Myocyte (in vitro differentiated cells): Measurements from ENCODE around the gene EPX. TPM values are rescaled to one million over a fixed set of nuclear protein-coding genes. Genes with fewer than 3 reads are reported as not detected.

ENCODE experiments used
- DNase-seq: peaks from one replicate; pipeline ENCODE4 v3.0.0-alpha.2; 2012; ENCODE audit warnings: low read depth
- total RNA-seq: library from RNA; depleted of rRNA; stranded (reverse); fragments of >200 nt; gene quantifications from 2 replicates; pipeline ENCODE4 v1.2.3, GENCODE V29; 2014

The EPX gene
- total RNA-seq, 1 donor from 2014 or later = not detected

DNA sequence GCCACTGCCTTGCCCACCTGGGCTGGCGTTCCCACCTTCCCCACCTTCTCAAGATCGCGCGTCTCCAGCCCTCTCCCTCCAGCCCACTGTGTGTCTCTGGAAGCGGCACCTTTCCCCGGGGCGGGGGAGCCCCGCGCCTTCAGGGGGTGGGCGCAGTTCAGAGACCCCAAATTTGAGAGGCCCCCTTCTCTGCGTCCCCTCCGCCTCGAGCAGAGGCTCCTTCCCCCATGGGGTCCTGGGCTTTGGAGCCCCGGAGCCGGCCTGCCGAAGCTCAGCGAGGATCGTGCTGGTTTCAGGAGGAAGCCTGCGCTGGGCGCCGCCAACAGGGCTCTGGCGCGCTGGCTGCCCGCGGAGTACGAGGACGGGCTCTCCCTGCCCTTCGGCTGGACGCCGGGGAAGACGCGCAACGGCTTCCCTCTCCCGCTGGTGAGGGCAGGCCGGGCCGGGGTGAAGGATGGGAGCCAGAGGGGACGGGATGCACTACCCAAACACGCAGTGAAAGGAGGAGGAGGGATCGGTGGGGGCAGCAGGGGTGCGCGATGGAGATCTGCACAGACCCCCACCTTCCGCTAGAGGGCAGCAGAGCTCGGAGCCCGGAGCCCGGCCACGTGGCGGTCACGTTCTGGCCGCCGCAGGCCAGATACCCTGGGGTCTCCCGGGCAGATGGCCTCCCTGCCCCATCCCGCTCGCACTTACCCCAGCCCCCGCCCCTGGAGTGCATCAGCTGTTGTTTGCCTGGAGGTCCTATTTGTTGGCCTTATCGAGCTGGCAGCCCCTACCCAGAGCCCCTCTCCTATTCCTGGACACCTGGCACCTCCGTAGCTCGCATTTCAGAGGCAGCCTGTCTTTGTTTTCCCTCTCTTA is 57.0 kb downstream of the EPX start:
- peak; percentile 60 for DNase-seq

DNA sequence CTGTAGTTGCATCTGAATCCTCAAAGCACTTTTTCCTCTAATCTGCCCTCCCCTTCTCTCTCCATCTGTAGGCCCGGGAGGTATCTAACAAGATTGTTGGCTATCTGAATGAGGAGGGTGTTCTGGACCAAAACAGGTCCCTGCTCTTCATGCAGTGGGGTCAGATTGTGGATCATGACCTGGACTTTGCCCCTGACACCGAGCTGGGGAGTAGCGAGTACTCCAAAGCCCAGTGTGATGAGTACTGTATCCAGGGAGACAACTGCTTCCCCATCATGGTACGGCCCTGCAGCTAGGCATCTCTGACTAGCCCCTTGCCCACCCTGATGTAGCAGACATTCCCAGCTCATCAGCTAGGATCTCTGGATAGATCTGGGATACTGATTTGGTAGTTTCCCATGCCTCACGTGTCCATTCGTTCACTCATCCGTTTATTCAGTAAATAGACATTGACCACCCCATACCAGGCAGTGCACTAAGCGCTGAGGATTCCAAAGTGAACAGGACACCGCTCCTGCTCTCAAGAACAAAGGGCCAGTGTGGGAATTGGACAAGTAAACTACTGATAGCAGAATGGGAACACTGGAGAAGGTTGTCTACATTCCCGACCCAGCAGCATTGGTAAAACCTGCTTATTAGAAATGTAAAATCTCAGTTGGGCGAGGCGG is 58.0 kb downstream of the EPX start:
- DNase-seq = no peak

GRCh38 chr17:58252141-58252540 is 59.6 kb downstream of the EPX start:
- DNase-seq = no peak

DNA sequence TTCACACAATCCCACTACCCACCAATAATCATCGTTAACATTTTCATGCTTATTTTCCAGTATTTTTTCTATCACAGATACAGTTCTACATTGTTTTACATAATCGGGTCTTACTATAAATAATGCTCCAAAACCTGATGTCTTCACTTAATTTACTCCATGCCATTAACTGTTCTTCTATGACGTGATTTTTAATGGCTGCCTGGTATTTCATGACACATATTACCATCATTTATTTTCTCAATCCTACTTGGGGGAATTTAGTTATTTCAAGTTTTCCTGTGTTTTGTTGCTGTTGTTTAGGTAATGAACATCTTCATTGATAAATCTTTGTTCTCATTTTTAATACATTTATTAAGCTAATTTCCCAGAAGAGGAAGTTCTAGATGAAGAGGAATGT is 60.6 kb downstream of the EPX start:
- DNase-seq = no peak

Other genes with a start within 250 kb of the EPX start
- gene CUEDC1, start 237.3 kb upstream of the EPX start, total RNA-seq = 49.7 and 51.7 TPM in 2 replicates
- 49.2 and 57.7 TPM in 2 replicates for gene VEZF1, start 204.5 kb upstream of the EPX start, total RNA-seq
- gene SRSF1, start 185.5 kb upstream of the EPX start, total RNA-seq = 180 and 183 TPM in 2 replicates
- 10.1 and 12.8 TPM in 2 replicates for gene DYNLL2, start 109.3 kb upstream of the EPX start, total RNA-seq
- not detected in 2 replicates for gene OR4D1, start 44.3 kb upstream of the EPX start, total RNA-seq
- not detected in 2 replicates for gene OR4D2, start 25.7 kb upstream of the EPX start, total RNA-seq
- gene MKS1, start 26.5 kb downstream of the EPX start, total RNA-seq = 8.4 and 12.3 TPM in 2 replicates
- not detected in 2 replicates for gene LPO, start 45.9 kb downstream of the EPX start, total RNA-seq
- 0.05 TPM in 2 replicates for gene MPO, start 88.2 kb downstream of the EPX start, total RNA-seq
- gene TSPOAP1, start 136.1 kb downstream of the EPX start, total RNA-seq = 0.16 TPM in 1 of 2 replicates, not detected in the other
- 36.1 and 49.1 TPM in 2 replicates for gene SUPT4H1, start 159.5 kb downstream of the EPX start, total RNA-seq
- not detected in 2 replicates for gene RNF43, start 224.8 kb downstream of the EPX start, total RNA-seq